OCI-LY1 (cell line): Measurements from ENCODE around the gene SRSF1.

Experiments used
- EZH2 ChIP-seq: fragments of 200-600 bp; sonication (generic), shearing (Covaris generic); IDR thresholded peaks from 2 replicates; pipeline ENCODE4 v1.8.0; 2017; ENCODE audit warnings: borderline replicate concordance, mixed run types, mild to moderate bottlenecking, antibody characterized with exemption, low read length, moderate library complexity, mixed read lengths
- TF ChIP-seq, protein P1 (sequence below): fragments of 200-600 bp; sonication (generic), shearing (Covaris generic); IDR thresholded peaks from 2 replicates; pipeline ENCODE4 v1.5.1; 2017; ENCODE audit warnings: mild to moderate bottlenecking, antibody characterized with exemption, low read length, moderate library complexity, mixed read lengths

DNA sequence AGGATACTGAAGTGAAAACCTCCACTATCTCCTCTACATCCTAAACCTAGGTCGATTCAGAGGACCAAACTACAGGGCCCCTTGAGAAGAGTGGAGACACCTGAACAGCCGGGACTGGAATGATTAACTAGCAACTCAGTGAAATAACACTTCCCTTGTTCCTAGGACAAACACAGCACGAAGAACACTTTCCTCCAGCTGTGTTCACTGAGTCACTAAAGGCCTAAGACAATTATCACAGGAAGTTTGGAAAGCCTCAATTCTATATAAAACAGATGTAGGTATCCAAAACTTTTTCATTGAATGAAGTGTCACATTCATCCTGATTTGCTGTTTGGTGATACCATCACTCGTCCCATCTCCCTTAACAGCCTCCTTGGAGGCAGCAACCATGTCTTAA lies 36.3 kb downstream of the SRSF1 start:
- TF ChIP-seq, protein P1, sequence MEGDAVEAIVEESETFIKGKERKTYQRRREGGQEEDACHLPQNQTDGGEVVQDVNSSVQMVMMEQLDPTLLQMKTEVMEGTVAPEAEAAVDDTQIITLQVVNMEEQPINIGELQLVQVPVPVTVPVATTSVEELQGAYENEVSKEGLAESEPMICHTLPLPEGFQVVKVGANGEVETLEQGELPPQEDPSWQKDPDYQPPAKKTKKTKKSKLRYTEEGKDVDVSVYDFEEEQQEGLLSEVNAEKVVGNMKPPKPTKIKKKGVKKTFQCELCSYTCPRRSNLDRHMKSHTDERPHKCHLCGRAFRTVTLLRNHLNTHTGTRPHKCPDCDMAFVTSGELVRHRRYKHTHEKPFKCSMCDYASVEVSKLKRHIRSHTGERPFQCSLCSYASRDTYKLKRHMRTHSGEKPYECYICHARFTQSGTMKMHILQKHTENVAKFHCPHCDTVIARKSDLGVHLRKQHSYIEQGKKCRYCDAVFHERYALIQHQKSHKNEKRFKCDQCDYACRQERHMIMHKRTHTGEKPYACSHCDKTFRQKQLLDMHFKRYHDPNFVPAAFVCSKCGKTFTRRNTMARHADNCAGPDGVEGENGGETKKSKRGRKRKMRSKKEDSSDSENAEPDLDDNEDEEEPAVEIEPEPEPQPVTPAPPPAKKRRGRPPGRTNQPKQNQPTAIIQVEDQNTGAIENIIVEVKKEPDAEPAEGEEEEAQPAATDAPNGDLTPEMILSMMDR, result no peak
- TF ChIP-seq EZH2, result no peak
